Astrocyte of the spinal cord (primary cell): ENCODE measurements around the gene HIVEP1.
"Not testable (repeated sequence)": the region's sequence is repeated elsewhere in the genome, so short reads cannot be mapped to it uniquely, and the experiment has no call there.

Experiments
- DNase-seq: peaks from one replicate; pipeline ENCODE4 v3.0.0; 2011; ENCODE audit warnings: low read depth, low spot score
- H3K4me3 ChIP-seq: 2 replicates; pipeline ENCODE4 v1.5.1; 2011; ENCODE audit warnings: low read depth, mild to moderate bottlenecking, low read length, moderate library complexity
- in situ Hi-C: cut with HindIII; loops from 2 replicates; pipeline ENCODE4 v1.10.0; 2017; ENCODE audit warnings: low sequenced_read_pairs
- TF ChIP-seq, protein P1 (sequence below): IDR thresholded peaks from 2 replicates; pipeline ENCODE4 v1.5.1; 2012; ENCODE audit warnings: low read depth, mild to moderate bottlenecking, low read length, inconsistent platforms

The HIVEP1 gene

DNA sequence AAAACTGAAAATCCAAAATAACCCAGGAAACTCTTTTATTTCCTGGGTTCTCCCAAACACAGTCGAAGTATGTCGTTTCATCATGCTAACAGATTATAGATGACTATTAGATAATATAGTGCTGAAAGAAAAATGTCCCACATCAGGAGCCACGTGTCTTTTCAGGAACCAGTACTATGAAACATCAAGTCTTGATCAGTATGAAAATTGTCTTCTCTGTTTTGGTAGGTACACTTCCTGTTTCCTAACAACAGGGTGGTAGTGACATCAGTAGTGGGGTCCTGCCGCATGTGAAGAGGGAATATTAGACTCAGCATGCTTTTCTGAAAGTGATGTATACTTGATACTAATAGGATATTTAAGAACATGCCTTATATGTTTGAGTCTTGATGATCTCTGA is 136.7 kb downstream of the HIVEP1 start:
- in situ Hi-C loops = no loop called here
- TF ChIP-seq, protein P1, sequence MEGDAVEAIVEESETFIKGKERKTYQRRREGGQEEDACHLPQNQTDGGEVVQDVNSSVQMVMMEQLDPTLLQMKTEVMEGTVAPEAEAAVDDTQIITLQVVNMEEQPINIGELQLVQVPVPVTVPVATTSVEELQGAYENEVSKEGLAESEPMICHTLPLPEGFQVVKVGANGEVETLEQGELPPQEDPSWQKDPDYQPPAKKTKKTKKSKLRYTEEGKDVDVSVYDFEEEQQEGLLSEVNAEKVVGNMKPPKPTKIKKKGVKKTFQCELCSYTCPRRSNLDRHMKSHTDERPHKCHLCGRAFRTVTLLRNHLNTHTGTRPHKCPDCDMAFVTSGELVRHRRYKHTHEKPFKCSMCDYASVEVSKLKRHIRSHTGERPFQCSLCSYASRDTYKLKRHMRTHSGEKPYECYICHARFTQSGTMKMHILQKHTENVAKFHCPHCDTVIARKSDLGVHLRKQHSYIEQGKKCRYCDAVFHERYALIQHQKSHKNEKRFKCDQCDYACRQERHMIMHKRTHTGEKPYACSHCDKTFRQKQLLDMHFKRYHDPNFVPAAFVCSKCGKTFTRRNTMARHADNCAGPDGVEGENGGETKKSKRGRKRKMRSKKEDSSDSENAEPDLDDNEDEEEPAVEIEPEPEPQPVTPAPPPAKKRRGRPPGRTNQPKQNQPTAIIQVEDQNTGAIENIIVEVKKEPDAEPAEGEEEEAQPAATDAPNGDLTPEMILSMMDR = no peak
- peak; percentile 16 for DNase-seq
- H3K4me3 ChIP-seq = no peak overlapping the region

GRCh38 chr6:12149944-12150510 is 137.9 kb downstream of the HIVEP1 start:
- DNase-seq = no peak
- in situ Hi-C loops = no loop called here
- TF ChIP-seq, protein P1 = no peak
- H3K4me3 ChIP-seq = no peak overlapping the region

GRCh38 chr6:12150812-12151432 is 138.8 kb downstream of the HIVEP1 start:
- in situ Hi-C loops = no loop called here
- H3K4me3 ChIP-seq = no peak overlapping the region
- TF ChIP-seq, protein P1 = peak; percentile 62
- no peak for DNase-seq

DNA sequence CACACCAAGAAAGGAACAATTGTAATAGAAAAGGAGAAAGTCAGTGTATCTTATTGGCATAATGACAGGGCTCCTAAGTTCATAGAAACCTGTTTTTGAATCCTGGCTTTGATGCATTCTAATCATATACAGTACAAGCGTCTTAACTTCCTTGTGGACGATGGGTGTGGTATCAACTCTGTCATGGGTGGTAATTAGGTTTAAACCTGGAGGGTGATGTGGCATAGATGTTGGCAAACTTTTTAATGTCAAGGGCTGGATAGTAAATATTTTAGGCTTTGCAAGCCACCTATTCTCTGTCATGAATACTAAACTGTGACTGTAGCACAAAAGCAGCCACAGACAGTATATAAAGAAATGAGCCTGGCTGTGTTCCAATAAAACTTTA is 139.3 kb downstream of the HIVEP1 start:
- no peak overlapping the region for H3K4me3 ChIP-seq
- TF ChIP-seq, protein P1 = no peak
- no peak for DNase-seq
- in situ Hi-C loops = no loop called here

GRCh38 chr6:12152023-12152970 is 140.2 kb downstream of the HIVEP1 start:
- in situ Hi-C loops = no loop called here

GRCh38 chr6:12155769-12156168 is 143.7 kb downstream of the HIVEP1 start:
- DNase-seq, in situ Hi-C loops, H3K4me3 ChIP-seq: not testable (repeated sequence)

More at GRCh38 chr6:12152023-12152970, 140.2 kb downstream of the HIVEP1 start:
- DNase-seq = no peak
- H3K4me3 ChIP-seq = no peak overlapping the region
- TF ChIP-seq, protein P1 = no peak
